Measurements from ENCODE around the gene LIN28B. TPM values are rescaled to one million over a fixed set of nuclear protein-coding genes. Genes with fewer than 3 reads are reported as not detected.
"Not testable (repeated sequence)": the region's sequence is repeated elsewhere in the genome, so short reads cannot be mapped to it uniquely, and the experiment has no call there.

Gene LIN28B
- total RNA-seq, 1 experiment from 2014 or later = 0.25 TPM

DNA sequence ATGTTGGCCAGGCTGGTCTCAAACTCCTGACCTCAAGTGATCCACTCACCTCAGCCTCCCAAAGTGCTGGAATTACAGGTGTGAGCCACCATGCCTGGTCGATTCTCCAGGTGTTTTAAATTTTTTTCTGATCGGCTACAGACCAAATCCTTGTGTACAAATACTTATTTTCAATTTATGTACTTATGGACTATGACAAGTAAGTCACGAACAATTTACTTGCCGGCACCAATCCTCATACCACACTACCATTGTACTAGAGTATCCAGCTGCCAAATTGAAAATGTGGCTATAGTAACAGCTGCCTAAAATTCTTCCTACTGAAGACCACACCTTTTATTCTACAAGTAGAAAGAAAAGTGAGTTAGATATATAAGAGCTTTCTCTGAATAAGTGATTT, 26.9 kb downstream of the LIN28B start (continued):
- TF ChIP-seq, protein P1, sequence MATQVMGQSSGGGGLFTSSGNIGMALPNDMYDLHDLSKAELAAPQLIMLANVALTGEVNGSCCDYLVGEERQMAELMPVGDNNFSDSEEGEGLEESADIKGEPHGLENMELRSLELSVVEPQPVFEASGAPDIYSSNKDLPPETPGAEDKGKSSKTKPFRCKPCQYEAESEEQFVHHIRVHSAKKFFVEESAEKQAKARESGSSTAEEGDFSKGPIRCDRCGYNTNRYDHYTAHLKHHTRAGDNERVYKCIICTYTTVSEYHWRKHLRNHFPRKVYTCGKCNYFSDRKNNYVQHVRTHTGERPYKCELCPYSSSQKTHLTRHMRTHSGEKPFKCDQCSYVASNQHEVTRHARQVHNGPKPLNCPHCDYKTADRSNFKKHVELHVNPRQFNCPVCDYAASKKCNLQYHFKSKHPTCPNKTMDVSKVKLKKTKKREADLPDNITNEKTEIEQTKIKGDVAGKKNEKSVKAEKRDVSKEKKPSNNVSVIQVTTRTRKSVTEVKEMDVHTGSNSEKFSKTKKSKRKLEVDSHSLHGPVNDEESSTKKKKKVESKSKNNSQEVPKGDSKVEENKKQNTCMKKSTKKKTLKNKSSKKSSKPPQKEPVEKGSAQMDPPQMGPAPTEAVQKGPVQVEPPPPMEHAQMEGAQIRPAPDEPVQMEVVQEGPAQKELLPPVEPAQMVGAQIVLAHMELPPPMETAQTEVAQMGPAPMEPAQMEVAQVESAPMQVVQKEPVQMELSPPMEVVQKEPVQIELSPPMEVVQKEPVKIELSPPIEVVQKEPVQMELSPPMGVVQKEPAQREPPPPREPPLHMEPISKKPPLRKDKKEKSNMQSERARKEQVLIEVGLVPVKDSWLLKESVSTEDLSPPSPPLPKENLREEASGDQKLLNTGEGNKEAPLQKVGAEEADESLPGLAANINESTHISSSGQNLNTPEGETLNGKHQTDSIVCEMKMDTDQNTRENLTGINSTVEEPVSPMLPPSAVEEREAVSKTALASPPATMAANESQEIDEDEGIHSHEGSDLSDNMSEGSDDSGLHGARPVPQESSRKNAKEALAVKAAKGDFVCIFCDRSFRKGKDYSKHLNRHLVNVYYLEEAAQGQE (IDR thresholded peaks at IDR 0.05; ENCODE audit: low read depth) = no peak
- TF ChIP-seq ZNF274 (IDR thresholded peaks at IDR 0.05; ENCODE audit: low read depth, low read length) = no peak
- TF ChIP-seq SP1 (IDR thresholded peaks at IDR 0.05; ENCODE audit: low read depth) = no peak
- TF ChIP-seq, protein P2, sequence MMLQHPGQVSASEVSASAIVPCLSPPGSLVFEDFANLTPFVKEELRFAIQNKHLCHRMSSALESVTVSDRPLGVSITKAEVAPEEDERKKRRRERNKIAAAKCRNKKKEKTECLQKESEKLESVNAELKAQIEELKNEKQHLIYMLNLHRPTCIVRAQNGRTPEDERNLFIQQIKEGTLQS (IDR thresholded peaks at IDR 0.05) = no peak
- no peak for TF ChIP-seq POLR2AphosphoS5 (IDR thresholded peaks at IDR 0.05; ENCODE audit: low read depth, low read length)

DNA sequence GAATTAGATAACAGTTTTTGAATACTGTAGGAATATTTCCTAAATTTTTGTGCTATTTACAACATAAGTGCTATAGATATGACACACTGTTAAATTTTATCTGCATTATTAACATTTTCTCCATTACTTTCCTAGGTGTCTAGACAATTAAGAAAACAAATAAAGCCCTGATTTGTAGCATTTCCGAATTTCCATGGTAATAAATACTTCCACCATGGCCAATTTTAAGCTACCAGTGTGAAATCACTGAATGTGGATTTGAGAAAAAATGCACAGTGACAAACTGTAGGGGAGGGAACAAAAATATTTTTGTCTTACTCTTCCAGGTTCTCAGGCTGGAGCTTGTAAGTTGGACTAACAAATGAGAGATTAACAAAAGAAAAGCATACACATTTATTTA, 27.9 kb downstream of the LIN28B start:
- ATAC-seq (no peak), DNase-seq (ENCODE audit: low read depth, low spot score) (no peak)
- ChIA-PET RAD21 (ENCODE audit: low non-redundant PET in 1 of 2, low total read pairs in 2 of 2, uncharacterized antibody in 2 of 2, unreplicated experiment in 2 of 2) (no interaction called here), POLR2A (no interaction called here), CTCF (no interaction called here)
- H3K27me3 ChIP-seq (ENCODE audit: insufficient read depth, low read length) = no peaks in the 10 kb centered on the region
- H3K4me3 ChIP-seq (replicated peaks in 1 of 2; ENCODE audit: low read depth in 1 of 2, low read length in 2 of 2) = no peak overlapping the region
- H3K4me2 ChIP-seq (ENCODE audit: low read length) = no peak overlapping the region
- no peak overlapping the region for H3K9ac ChIP-seq (ENCODE audit: low read length)
- no peaks in the 10 kb centered on the region for H3K36me3 ChIP-seq (ENCODE audit: control insufficient read depth in 1 of 2, insufficient read depth in 2 of 2, low read length in 2 of 2)
- H4K20me1 ChIP-seq (ENCODE audit: insufficient read depth) = no peaks in the 10 kb centered on the region
- no peak overlapping the region for H3K27ac ChIP-seq (ENCODE audit: low read depth, low read length)
- no peaks in the 10 kb centered on the region for H3K9me2 ChIP-seq (ENCODE audit: insufficient read depth)
- intact Hi-C loops (cut with micrococcal nuclease) = no loop called here
- H2AFZ ChIP-seq (ENCODE audit: low read depth, low read length, poor library complexity, severe bottlenecking) = no peak overlapping the region
- H3K9me3 ChIP-seq (ENCODE audit: control insufficient read depth in 1 of 2, insufficient read depth in 1 of 2, low read depth in 1 of 2, low read length in 2 of 2) = no peaks in the 10 kb centered on the region
- no peaks in the 10 kb centered on the region for H3K79me2 ChIP-seq (ENCODE audit: insufficient read depth, low read length)
- BruUV-seq (replicated peaks) = no TSS peak
- no peaks in the 10 kb centered on the region for H3K4me1 ChIP-seq (ENCODE audit: control insufficient read depth in 1 of 2, insufficient read depth in 2 of 2, low read length in 2 of 2)
- TF ChIP-seq SIN3A (IDR thresholded peaks at IDR 0.05; ENCODE audit: low read depth) (no peak), SP1 (IDR thresholded peaks at IDR 0.05; ENCODE audit: low read depth) (no peak), ZBTB33 (IDR thresholded peaks at IDR 0.05; ENCODE audit: extremely low read depth, insufficient replicate concordance, low read length) (no peak)
- TF ChIP-seq, protein P2 (IDR thresholded peaks at IDR 0.05) = no peak

- BruUV-seq (replicated peaks); H3K79me2 ChIP-seq (ENCODE audit: insufficient read depth, low read length); H2AFZ ChIP-seq (ENCODE audit: low read depth, low read length, poor library complexity, severe bottlenecking); H3K9ac ChIP-seq (ENCODE audit: low read length); CTCF ChIA-PET; H3K27me3 ChIP-seq (ENCODE audit: insufficient read depth, low read length); DNase-seq (ENCODE audit: low read depth, low spot score); H3K4me2 ChIP-seq (ENCODE audit: low read length); H3K4me3 ChIP-seq (replicated peaks in 1 of 2; ENCODE audit: low read depth in 1 of 2, low read length in 2 of 2); H3K9me2 ChIP-seq (ENCODE audit: insufficient read depth); H3K36me3 ChIP-seq (ENCODE audit: control insufficient read depth in 1 of 2, insufficient read depth in 2 of 2, low read length in 2 of 2); H3K4me1 ChIP-seq (ENCODE audit: control insufficient read depth in 1 of 2, insufficient read depth in 2 of 2, low read length in 2 of 2); ATAC-seq; intact Hi-C loops (cut with micrococcal nuclease); H3K9me3 ChIP-seq (ENCODE audit: control insufficient read depth in 1 of 2, insufficient read depth in 1 of 2, low read depth in 1 of 2, low read length in 2 of 2); POLR2A ChIA-PET; H4K20me1 ChIP-seq (ENCODE audit: insufficient read depth); RAD21 ChIA-PET (ENCODE audit: low non-redundant PET in 1 of 2, low total read pairs in 2 of 2, uncharacterized antibody in 2 of 2, unreplicated experiment in 2 of 2); H3K27ac ChIP-seq (ENCODE audit: low read depth, low read length): not testable (repeated sequence)
Measured at GRCh38 chr6:104985875-104986274, 29.0 kb downstream of the LIN28B start.

All from HCT116 (cell line).